Measurements from ENCODE around the gene TRIOBP. TPM values are rescaled to one million over a fixed set of nuclear protein-coding genes. Genes with fewer than 3 reads are reported as not detected.

TRIOBP gene
- total RNA-seq, 2 donors from 2014 or later: 74.7 to 82.2 TPM

GRCh38 chr22:37769056-37769455 lies 72.2 kb downstream of the TRIOBP start:
- DNase-seq: no peak
- Mint-ChIP-seq H3K36me3 (ENCODE audit: low read depth) (peaks cover 53% of the 10 kb centered on the region), H3K27me3 (ENCODE audit: insufficient read depth) (no peaks in the 10 kb centered on the region), H3K9me3 (no peaks in the 10 kb centered on the region), H3K4me1 (no peaks in the 10 kb centered on the region), H3K27ac (no peak overlapping the region), H3K4me3 (no peak overlapping the region)
- 96 to 97% methylated on average over 16 to 24 of the region's 24 CpGs for WGBS, 2 experiments (ENCODE audit: insufficient coverage in 1 of 2, insufficient read length in 1 of 2)
- Histone ChIP-seq H3K36me3 (ENCODE audit: control insufficient read depth, insufficient read depth, low read length) (peaks cover 72% of the 10 kb centered on the region), H3K27me3 (ENCODE audit: control insufficient read depth, insufficient read depth, low read length, poor library complexity, severe bottlenecking) (no peaks in the 10 kb centered on the region), H3K4me3 (ENCODE audit: low read length) (no peak overlapping the region), H3K27ac (ENCODE audit: low read depth, low read length) (no peak overlapping the region), H3K9me3 (ENCODE audit: control insufficient read depth, low read length) (no peaks in the 10 kb centered on the region), H3K4me1 (ENCODE audit: control insufficient read depth, insufficient read depth, low read length) (no peaks in the 10 kb centered on the region), H3K9ac (ENCODE audit: extremely low read depth, low read length, poor library complexity, severe bottlenecking) (no peak overlapping the region)
- no peak for TF ChIP-seq CTCF (conservative IDR thresholded peaks at IDR 0.05)

- H3K4me1 Mint-ChIP-seq: no peaks in the 10 kb centered on the region
- 67% methylated on average over 3 to 4 of the region's 4 CpGs for WGBS, 2 experiments (ENCODE audit: insufficient coverage in 1 of 2, insufficient read length in 1 of 2)
- no peak overlapping the region for H3K4me3 Mint-ChIP-seq
- no peaks in the 10 kb centered on the region for H3K4me1 ChIP-seq (ENCODE audit: control insufficient read depth, insufficient read depth, low read length)
- peaks cover 54% of the 10 kb centered on the region for H3K36me3 ChIP-seq (ENCODE audit: control insufficient read depth, insufficient read depth, low read length)
- TF ChIP-seq CTCF (conservative IDR thresholded peaks at IDR 0.05): no peak
- peaks cover 45% of the 10 kb centered on the region for H3K36me3 Mint-ChIP-seq (ENCODE audit: low read depth)
- no peaks in the 10 kb centered on the region for H3K27me3 ChIP-seq (ENCODE audit: control insufficient read depth, insufficient read depth, low read length, poor library complexity, severe bottlenecking)
- no peak overlapping the region for H3K4me3 ChIP-seq (ENCODE audit: low read length)
- H3K9me3 ChIP-seq (ENCODE audit: control insufficient read depth, low read length): no peaks in the 10 kb centered on the region
- H3K27ac Mint-ChIP-seq: no peak overlapping the region
- no peak overlapping the region for H3K9ac ChIP-seq (ENCODE audit: extremely low read depth, low read length, poor library complexity, severe bottlenecking)
- H3K27me3 Mint-ChIP-seq (ENCODE audit: insufficient read depth): no peaks in the 10 kb centered on the region
- H3K9me3 Mint-ChIP-seq: no peaks in the 10 kb centered on the region
- no peak for DNase-seq
- H3K27ac ChIP-seq (ENCODE audit: low read depth, low read length): no peak overlapping the region
Observed at GRCh38 chr22:37771081-37771480, 74.2 kb downstream of the TRIOBP start.

GRCh38 chr22:37771702-37772427 lies 75.0 kb downstream of the TRIOBP start:
- Mint-ChIP-seq H3K36me3 (ENCODE audit: low read depth) (peaks cover 41% of the 10 kb centered on the region), H3K4me3 (no peak overlapping the region), H3K9me3 (no peaks in the 10 kb centered on the region), H3K4me1 (no peaks in the 10 kb centered on the region), H3K27ac (no peak overlapping the region), H3K27me3 (ENCODE audit: insufficient read depth) (no peaks in the 10 kb centered on the region)
- peaks cover 53% of the 10 kb centered on the region for H3K36me3 ChIP-seq (ENCODE audit: control insufficient read depth, insufficient read depth, low read length)
- no peak overlapping the region for H3K27ac ChIP-seq (ENCODE audit: low read depth, low read length)
- 98 to 100% methylated on average over 9 to 17 of the region's 17 CpGs for WGBS, 2 experiments (ENCODE audit: insufficient coverage in 1 of 2, insufficient read length in 1 of 2)
- no peaks in the 10 kb centered on the region for H3K27me3 ChIP-seq (ENCODE audit: control insufficient read depth, insufficient read depth, low read length, poor library complexity, severe bottlenecking)
- H3K4me3 ChIP-seq (ENCODE audit: low read length): no peak overlapping the region
- DNase-seq: no peak
- no peaks in the 10 kb centered on the region for H3K4me1 ChIP-seq (ENCODE audit: control insufficient read depth, insufficient read depth, low read length)
- TF ChIP-seq CTCF (conservative IDR thresholded peaks at IDR 0.05): no peak
- H3K9me3 ChIP-seq (ENCODE audit: control insufficient read depth, low read length): no peaks in the 10 kb centered on the region
- no peak overlapping the region for H3K9ac ChIP-seq (ENCODE audit: extremely low read depth, low read length, poor library complexity, severe bottlenecking)

Data from endodermal cell (in vitro differentiated cells).